DND-41 (cell line): ENCODE measurements around the gene ANKRD13A.

Source experiments
- CTCF ChIP-seq: IDR thresholded peaks from 2 replicates; pipeline ENCODE4 v1.5.1; 2012; ENCODE audit warnings: borderline replicate concordance, low read length, moderate library complexity, mild to moderate bottlenecking; ENCODE audit not compliant: poor library complexity, severe bottlenecking; ENCODE audit errors: extremely low read depth
- EZH2 ChIP-seq: IDR thresholded peaks from 3 replicates; pipeline ENCODE4 v1.6.1; 2012; ENCODE audit warnings: borderline replicate concordance, low read depth, mild to moderate bottlenecking, moderate library complexity, low read length, inconsistent platforms; ENCODE audit not compliant: severe bottlenecking

DNA sequence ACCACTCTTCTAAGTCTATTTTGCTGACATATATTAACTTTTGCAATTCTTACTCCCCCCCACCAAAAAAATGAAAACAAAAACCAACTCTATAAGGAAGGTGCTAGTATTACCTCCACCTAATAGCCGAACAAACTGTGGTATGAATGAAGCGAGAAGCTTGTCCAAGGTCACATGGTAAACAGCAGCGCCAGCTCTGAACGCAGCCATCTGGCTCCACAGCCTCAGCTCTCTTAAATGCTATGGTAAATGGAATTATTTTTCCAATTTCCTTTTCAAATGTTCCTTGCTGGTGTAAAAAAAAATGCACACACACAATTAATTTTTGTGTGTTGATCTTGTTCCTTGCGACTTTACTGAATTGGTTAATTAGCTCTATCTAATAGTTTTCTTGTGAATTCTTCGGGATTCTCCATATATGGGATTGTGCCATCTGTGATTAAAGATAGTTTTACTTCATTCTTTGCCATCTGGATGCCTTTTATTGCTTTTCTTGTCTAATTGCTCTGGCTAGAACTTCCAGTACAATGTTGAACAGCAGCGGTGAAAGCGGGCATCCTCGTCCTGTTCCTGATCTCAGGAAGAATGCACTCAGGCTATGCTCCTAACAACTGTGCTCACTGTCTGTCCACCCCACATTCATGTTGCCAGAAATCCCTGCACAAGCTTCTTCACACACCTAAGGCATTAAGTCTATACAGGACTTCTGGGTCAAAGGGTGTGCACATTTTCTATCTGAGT is 59.8 kb downstream of the ANKRD13A start:
- no peak for TF ChIP-seq CTCF
- no peak for TF ChIP-seq EZH2
